Bronchial epithelial cell (primary cell): ENCODE measurements around the gene TLE5. TPM values are rescaled to one million over a fixed set of nuclear protein-coding genes. Genes with fewer than 3 reads are reported as not detected.

Experiments used
- DNase-seq: peaks from one replicate; pipeline ENCODE4 v3.0.0-alpha.2; 2010; ENCODE audit warnings: low read depth
- FAIRE-seq: peaks from 2 replicates; lab custom pipeline; 2011; peaks lifted over from hg19 to GRCh38; lab: Jason Lieb, UNC
- H3K27me3 ChIP-seq: 2 replicates; pipeline ENCODE4 v1.5.1; 2011; ENCODE audit warnings: low read length; ENCODE audit not compliant: control insufficient read depth, insufficient read depth
- H3K36me3 ChIP-seq: 2 replicates; pipeline ENCODE4 v1.5.1; 2011; ENCODE audit warnings: low read length; ENCODE audit not compliant: control insufficient read depth, insufficient read depth
- H3K4me3 ChIP-seq: 2 replicates; pipeline ENCODE4 v1.5.1; 2011; ENCODE audit warnings: mild to moderate bottlenecking, low read depth, low read length, control low read depth
- total RNA-seq: library from RNA; depleted of rRNA; stranded (reverse); fragments of >200 nt; gene quantifications from 2 replicates; pipeline ENCODE4 v1.2.1, GENCODE V29; 2014
- TF ChIP-seq, protein P1 (sequence below): IDR thresholded peaks from 2 replicates; pipeline ENCODE4 v1.5.1; 2011; ENCODE audit warnings: mild to moderate bottlenecking, moderate library complexity, low read length, control low read depth, inconsistent platforms; ENCODE audit not compliant: insufficient read depth, severe bottlenecking

TLE5 gene
- total RNA-seq, 1 donor from 2014 or later: 144 TPM

DNA sequence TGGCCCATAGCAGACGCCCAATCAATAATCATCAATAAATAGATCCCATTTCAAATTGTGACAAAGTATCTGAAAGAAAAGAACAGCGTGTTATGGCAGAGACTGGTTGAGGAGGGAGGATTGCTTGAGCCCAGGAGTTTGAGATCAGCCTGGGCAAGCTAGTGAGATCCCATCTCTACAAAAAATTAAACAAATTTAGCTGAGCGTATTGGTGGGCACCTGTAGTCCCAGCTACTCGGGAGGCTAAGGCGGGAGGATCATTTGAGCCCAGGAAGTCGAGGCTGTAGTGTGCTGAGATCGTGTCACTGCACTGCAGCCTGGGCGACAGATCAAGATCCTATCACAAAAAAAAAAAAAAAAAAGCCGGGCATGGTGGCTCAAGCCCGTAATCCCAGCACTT lies 25.5 kb upstream of the TLE5 start:
- DNase-seq (no peak), FAIRE-seq (no peak)
- Histone ChIP-seq H3K4me3 (no peak overlapping the region), H3K36me3 (no peaks in the 10 kb centered on the region), H3K27me3 (no peaks in the 10 kb centered on the region)
- TF ChIP-seq, protein P1, sequence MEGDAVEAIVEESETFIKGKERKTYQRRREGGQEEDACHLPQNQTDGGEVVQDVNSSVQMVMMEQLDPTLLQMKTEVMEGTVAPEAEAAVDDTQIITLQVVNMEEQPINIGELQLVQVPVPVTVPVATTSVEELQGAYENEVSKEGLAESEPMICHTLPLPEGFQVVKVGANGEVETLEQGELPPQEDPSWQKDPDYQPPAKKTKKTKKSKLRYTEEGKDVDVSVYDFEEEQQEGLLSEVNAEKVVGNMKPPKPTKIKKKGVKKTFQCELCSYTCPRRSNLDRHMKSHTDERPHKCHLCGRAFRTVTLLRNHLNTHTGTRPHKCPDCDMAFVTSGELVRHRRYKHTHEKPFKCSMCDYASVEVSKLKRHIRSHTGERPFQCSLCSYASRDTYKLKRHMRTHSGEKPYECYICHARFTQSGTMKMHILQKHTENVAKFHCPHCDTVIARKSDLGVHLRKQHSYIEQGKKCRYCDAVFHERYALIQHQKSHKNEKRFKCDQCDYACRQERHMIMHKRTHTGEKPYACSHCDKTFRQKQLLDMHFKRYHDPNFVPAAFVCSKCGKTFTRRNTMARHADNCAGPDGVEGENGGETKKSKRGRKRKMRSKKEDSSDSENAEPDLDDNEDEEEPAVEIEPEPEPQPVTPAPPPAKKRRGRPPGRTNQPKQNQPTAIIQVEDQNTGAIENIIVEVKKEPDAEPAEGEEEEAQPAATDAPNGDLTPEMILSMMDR: no peak

DNA sequence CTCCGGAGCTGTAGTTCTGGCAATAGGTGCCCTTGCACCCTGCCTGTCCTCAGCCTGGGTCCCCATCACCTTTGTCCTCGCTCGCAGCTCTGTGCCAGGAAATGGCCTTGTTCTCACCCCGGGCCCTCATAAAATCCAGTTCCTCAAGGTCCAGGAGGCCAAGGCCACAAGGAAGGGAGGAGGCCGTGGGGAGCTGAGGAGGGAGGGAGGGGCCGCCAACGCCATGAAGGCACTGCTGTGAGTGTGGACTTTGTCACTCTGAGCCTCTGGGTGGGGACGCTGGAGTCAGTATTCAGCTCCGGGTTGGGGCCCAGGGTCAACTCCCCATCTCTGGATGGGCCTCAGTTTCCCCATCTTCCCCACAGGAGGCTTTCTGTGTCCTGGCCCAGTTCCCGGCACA lies 22.6 kb upstream of the TLE5 start:
- H3K27me3 ChIP-seq: no peaks in the 10 kb centered on the region
- no peaks in the 10 kb centered on the region for H3K36me3 ChIP-seq
- no peak for FAIRE-seq
- DNase-seq: no peak
- H3K4me3 ChIP-seq: no peak overlapping the region
- TF ChIP-seq, protein P1: no peak

DNA sequence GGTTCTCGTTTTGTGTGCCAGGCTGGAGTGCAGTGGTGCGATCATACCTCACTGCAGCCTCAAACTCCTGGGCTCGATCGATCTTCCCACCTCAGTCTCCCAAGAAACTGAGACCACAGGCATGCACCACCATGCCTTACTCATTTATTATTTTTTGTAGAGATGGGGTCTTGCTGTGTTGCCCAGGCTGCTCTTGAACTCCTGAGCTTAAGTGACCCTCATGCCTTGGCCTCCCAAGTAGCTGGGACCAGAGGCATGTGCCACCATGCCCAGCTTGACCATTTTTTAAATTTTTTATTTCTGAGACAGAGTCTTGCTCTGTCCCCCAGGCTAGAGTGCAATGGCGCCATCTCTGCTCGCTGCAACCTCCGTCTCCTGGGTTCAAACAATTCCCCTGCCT lies 21.7 kb upstream of the TLE5 start:
- Histone ChIP-seq H3K4me3 (no peak overlapping the region), H3K36me3 (no peaks in the 10 kb centered on the region), H3K27me3 (no peaks in the 10 kb centered on the region)
- FAIRE-seq: no peak
- DNase-seq: no peak
- TF ChIP-seq, protein P1: no peak

DNA sequence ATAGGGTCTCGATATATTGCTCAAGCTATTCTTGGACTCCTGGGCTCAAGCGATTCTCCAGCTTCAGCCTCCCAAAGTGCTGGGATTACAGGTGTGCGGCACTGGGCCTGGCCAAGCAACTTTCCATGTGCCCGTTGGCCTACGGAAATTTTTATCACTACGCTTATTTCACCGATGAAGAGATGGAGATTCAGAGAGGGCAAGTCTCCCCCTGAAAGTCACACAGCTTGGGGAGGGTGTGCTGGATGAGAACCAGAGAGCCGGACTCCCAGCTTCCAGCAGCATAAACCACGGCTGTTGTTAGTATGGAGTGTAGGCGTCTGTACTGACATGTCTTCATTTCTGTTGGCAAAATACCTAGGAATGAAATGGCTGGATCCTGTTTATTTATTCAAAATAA lies 20.0 kb upstream of the TLE5 start:
- no peaks in the 10 kb centered on the region for H3K36me3 ChIP-seq
- DNase-seq: no peak
- no peak overlapping the region for H3K4me3 ChIP-seq
- H3K27me3 ChIP-seq: no peaks in the 10 kb centered on the region
- TF ChIP-seq, protein P1: no peak
- FAIRE-seq: no peak

DNA sequence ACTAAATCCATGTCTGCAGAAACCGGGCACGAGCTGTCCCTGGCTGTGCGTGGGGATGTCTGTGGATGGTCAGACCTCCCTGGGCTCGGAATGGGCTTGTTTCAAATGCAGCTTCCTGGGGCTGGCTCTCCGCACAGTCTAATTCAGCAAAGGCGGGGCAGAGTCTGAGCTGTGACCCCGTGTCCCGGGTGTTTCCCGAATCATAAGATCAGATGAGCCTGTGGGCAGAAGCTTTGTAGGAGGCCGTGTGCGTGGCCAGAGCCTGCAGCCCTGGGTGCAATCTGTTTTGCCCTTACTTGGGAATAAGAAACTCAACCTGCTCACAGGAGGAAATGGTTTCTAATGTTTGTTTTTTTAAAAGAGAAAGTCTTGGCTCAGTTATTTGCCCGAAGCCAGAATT lies 18.0 kb upstream of the TLE5 start:
- TF ChIP-seq, protein P1: no peak
- no peak for DNase-seq
- H3K36me3 ChIP-seq: no peaks in the 10 kb centered on the region
- FAIRE-seq: no peak
- no peak overlapping the region for H3K4me3 ChIP-seq
- H3K27me3 ChIP-seq: no peaks in the 10 kb centered on the region

DNA sequence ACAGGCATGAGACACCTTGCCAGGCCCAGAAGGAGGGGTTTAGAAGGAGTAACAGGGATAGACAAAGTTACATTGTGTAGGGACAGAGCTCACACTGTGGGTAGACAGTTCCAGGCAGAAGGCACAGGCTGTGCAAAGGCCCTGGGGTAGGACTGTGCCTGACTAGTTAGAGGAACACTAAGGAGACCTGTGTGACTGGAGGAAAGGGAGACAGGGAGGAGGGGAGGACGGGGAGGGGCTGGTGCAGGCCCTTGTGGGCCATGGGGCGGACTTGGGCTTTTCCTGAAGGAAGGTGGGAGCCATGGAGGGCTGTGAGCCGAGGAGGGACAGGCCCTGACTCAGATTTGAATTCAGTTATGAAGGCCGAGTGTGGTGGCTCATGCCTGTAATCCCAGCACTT lies 17.3 kb upstream of the TLE5 start:
- no peaks in the 10 kb centered on the region for H3K27me3 ChIP-seq
- TF ChIP-seq, protein P1: no peak
- FAIRE-seq: peak; percentile 32
- no peaks in the 10 kb centered on the region for H3K36me3 ChIP-seq
- H3K4me3 ChIP-seq: no peak overlapping the region
- DNase-seq: no peak
